Measurements from ENCODE around the gene DOC2A. TPM values are rescaled to one million over a fixed set of nuclear protein-coding genes. Genes with fewer than 3 reads are reported as not detected.

The DOC2A gene
- total RNA-seq, 1 experiment from 2014 or later, result not detected

DNA sequence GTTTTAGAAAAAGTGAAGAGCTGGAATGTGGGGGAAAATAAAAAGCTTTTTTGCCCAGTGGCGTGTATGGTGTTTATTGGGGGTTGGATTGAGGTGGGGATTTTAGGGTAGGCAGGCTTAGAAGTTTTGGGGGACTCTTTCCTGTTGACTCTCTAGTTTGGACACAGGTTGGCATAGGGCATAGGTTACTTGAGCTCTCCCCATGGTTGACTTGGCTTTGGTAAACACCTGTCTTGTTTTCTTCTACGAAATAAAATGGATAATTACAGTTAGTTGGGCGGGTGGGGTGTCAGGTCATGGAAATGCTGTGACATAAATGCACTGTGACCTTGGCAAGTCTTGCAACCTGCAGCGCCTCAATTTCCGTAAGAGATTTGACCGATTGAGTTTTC is 37.8 kb downstream of the DOC2A start:
- Histone ChIP-seq H3K27ac (ENCODE audit: low read length) (no peak overlapping the region), H3K9me2 (replicated peaks; ENCODE audit: insufficient read depth, low read length) (no peaks in the 10 kb centered on the region), H3K4me3 (ENCODE audit: low read length) (no peak overlapping the region), H3K36me3 (ENCODE audit: insufficient read depth, low read length) (peaks cover 13% of the 10 kb centered on the region), H3K9me3 (ENCODE audit: low read length) (no peaks in the 10 kb centered on the region), H3K4me1 (ENCODE audit: low read length) (peaks cover 25% of the 10 kb centered on the region), H3K79me2 (ENCODE audit: low read length) (peaks cover 42% of the 10 kb centered on the region), H3K4me2 (ENCODE audit: low read depth, low read length, poor library complexity, severe bottlenecking) (no peak overlapping the region), H4K20me1 (ENCODE audit: insufficient read depth, low read depth, low read length) (peaks cover 22% of the 10 kb centered on the region; the same call in 1 of the 2 replicates), H3K27me3 (ENCODE audit: low read length) (no peaks in the 10 kb centered on the region), H3K9ac (ENCODE audit: low read length) (no peak overlapping the region), H2AFZ (ENCODE audit: low read length) (no peak overlapping the region)
- DNase-seq, result no peak

DNA sequence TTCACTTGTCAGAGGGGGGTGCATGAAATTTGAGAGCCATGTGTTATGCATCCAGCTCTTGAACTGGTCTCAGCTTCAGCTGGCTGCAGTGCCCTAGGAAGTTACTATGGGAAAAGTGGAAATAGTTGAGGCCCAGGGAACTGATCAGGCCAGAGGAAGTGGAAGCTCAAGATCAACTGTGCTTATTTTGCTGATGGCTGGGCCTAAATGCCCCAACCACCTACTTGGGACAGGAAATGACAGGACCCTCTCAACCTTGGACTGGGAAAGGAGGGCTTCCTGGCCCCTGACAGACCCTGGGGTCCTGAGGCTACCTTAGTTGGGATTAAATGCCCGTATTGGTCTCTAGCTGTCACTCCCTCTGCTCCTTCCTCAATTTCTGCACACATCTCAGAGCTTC is 38.3 kb downstream of the DOC2A start:
- Histone ChIP-seq H3K4me3 (ENCODE audit: low read length) (no peak overlapping the region), H3K9ac (ENCODE audit: low read length) (no peak overlapping the region), H3K4me1 (ENCODE audit: low read length) (peaks cover 25% of the 10 kb centered on the region), H3K27ac (ENCODE audit: low read length) (no peak overlapping the region), H3K4me2 (ENCODE audit: low read depth, low read length, poor library complexity, severe bottlenecking) (no peak overlapping the region), H3K9me3 (ENCODE audit: low read length) (no peaks in the 10 kb centered on the region), H3K36me3 (ENCODE audit: insufficient read depth, low read length) (peaks cover 13% of the 10 kb centered on the region; the same call in 1 of the 2 replicates), H2AFZ (ENCODE audit: low read length) (no peak overlapping the region), H3K9me2 (replicated peaks; ENCODE audit: insufficient read depth, low read length) (no peaks in the 10 kb centered on the region), H3K79me2 (ENCODE audit: low read length) (peaks cover 38% of the 10 kb centered on the region), H3K27me3 (ENCODE audit: low read length) (no peaks in the 10 kb centered on the region), H4K20me1 (ENCODE audit: insufficient read depth, low read depth, low read length) (peaks cover 22% of the 10 kb centered on the region; the same call in 1 of the 2 replicates)
- DNase-seq, result no peak

DNA sequence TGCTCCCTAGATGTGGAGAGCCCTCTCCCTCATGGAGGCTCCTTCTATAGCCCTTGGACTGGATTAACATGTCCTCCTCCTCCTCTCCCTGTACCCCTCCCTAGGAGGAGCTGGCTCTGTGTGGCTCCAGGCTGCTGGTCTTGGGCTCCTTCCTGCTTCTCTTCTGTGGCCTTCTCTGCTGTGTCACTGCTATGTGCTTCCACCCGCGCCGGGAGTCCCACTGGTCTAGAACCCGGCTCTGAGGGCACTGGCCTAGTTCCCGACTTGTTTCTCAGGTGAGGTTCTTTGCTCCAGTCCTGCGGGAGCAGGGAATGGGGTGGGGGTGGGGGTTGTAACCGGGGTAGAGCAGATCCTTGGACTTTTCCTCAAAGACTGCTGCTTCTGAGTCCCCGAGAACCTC is 39.5 kb downstream of the DOC2A start:
- Histone ChIP-seq H3K9me3 (ENCODE audit: low read length) (no peaks in the 10 kb centered on the region), H3K9ac (ENCODE audit: low read length) (no peak overlapping the region), H3K27ac (ENCODE audit: low read length) (no peak overlapping the region), H4K20me1 (ENCODE audit: insufficient read depth, low read depth, low read length) (peaks cover 16% of the 10 kb centered on the region; the same call in 1 of the 2 replicates), H3K36me3 (ENCODE audit: insufficient read depth, low read length) (peaks cover 16% of the 10 kb centered on the region; the same call in 1 of the 2 replicates), H3K27me3 (ENCODE audit: low read length) (no peaks in the 10 kb centered on the region), H3K4me2 (ENCODE audit: low read depth, low read length, poor library complexity, severe bottlenecking) (no peak overlapping the region), H3K79me2 (ENCODE audit: low read length) (peaks cover 26% of the 10 kb centered on the region), H3K4me1 (ENCODE audit: low read length) (peaks cover 16% of the 10 kb centered on the region), H3K9me2 (replicated peaks; ENCODE audit: insufficient read depth, low read length) (no peaks in the 10 kb centered on the region), H3K4me3 (ENCODE audit: low read length) (no peak overlapping the region), H2AFZ (ENCODE audit: low read length) (no peak overlapping the region)
- no peak for DNase-seq

DNA sequence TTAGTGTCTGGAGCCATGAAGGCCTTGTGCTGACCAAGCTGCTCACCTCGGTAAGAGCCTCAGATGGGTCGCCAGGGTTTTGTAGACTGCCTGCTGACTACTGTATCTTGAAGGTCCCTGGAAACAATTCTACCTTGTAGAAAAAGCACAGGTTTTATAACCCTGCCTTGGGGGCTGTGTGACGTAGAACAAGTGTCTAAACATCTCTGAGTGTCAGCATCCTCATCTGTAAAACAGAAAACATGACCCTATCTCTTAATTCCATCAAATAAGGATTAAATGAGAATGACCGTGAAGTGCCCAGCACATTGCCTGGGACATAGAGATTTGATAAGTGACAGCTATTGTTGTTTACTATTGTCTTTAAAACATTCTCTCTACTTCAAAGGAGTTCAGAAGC is 42.6 kb downstream of the DOC2A start:
- H2AFZ ChIP-seq (ENCODE audit: low read length), result no peak overlapping the region
- H3K9me2 ChIP-seq (replicated peaks; ENCODE audit: insufficient read depth, low read length), result no peaks in the 10 kb centered on the region

DNA sequence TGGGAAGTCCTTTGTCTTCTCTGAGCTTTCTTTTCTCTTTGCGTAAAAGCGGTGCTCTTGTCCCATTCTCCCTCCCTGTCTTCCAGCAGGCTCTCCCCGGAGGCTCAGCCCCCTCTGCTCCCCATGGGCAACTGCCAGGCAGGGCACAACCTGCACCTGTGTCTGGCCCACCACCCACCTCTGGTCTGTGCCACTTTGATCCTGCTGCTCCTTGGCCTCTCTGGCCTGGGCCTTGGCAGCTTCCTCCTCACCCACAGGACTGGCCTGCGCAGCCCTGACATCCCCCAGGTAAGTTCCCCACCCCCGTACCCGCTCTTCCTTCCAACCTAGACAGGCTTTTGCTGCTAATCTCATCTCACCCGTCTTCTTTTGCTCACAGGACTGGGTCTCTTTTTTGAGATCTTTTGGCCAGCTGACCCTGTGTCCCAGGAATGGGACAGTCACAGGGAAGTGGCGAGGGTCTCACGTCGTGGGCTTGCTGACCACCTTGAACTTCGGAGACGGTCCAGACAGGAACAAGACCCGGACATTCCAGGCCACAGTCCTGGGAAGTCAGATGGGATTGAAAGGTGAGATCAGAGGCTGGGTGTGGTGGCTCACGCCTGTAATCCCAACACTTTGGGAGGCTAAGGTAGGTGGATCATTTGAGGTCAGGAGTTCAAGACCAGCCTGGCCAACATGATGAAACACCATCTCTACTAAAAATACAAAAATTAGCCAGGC is 47.6 kb downstream of the DOC2A start:
- Histone ChIP-seq H3K36me3 (ENCODE audit: insufficient read depth, low read length) (peaks cover 6% of the 10 kb centered on the region; the same call in 1 of the 2 replicates), H3K27ac (ENCODE audit: low read length) (no peak overlapping the region), H2AFZ (ENCODE audit: low read length) (peak overlapping the region; percentile 37; the same call in 1 of the 2 replicates), H3K79me2 (ENCODE audit: low read length) (peaks cover 12% of the 10 kb centered on the region), H3K4me2 (ENCODE audit: low read depth, low read length, poor library complexity, severe bottlenecking) (peak overlapping the region; percentile 99), H3K4me3 (ENCODE audit: low read length) (peak overlapping the region; percentile 97), H3K9ac (ENCODE audit: low read length) (peak overlapping the region; percentile 89), H3K27me3 (ENCODE audit: low read length) (no peaks in the 10 kb centered on the region), H3K4me1 (ENCODE audit: low read length) (peaks cover 17% of the 10 kb centered on the region), H3K9me2 (replicated peaks; ENCODE audit: insufficient read depth, low read length) (no peaks in the 10 kb centered on the region), H3K9me3 (ENCODE audit: low read length) (no peaks in the 10 kb centered on the region), H4K20me1 (ENCODE audit: insufficient read depth, low read depth, low read length) (no peaks in the 10 kb centered on the region)
- no peak for DNase-seq

More for the DNA sequence above, 42.6 kb downstream of the DOC2A start:
- Histone ChIP-seq H3K4me1 (ENCODE audit: low read length) (peaks cover under 1% of the 10 kb centered on the region), H3K36me3 (ENCODE audit: insufficient read depth, low read length) (peaks cover 16% of the 10 kb centered on the region; the same call in 1 of the 2 replicates), H4K20me1 (ENCODE audit: insufficient read depth, low read depth, low read length) (no peaks in the 10 kb centered on the region), H3K27ac (ENCODE audit: low read length) (no peak overlapping the region), H3K9ac (ENCODE audit: low read length) (no peak overlapping the region), H3K27me3 (ENCODE audit: low read length) (no peaks in the 10 kb centered on the region), H3K4me3 (ENCODE audit: low read length) (no peak overlapping the region), H3K9me3 (ENCODE audit: low read length) (no peaks in the 10 kb centered on the region), H3K4me2 (ENCODE audit: low read depth, low read length, poor library complexity, severe bottlenecking) (no peak overlapping the region), H3K79me2 (ENCODE audit: low read length) (peaks cover 2% of the 10 kb centered on the region; the same call in 1 of the 2 replicates)
- no peak for DNase-seq

DNA sequence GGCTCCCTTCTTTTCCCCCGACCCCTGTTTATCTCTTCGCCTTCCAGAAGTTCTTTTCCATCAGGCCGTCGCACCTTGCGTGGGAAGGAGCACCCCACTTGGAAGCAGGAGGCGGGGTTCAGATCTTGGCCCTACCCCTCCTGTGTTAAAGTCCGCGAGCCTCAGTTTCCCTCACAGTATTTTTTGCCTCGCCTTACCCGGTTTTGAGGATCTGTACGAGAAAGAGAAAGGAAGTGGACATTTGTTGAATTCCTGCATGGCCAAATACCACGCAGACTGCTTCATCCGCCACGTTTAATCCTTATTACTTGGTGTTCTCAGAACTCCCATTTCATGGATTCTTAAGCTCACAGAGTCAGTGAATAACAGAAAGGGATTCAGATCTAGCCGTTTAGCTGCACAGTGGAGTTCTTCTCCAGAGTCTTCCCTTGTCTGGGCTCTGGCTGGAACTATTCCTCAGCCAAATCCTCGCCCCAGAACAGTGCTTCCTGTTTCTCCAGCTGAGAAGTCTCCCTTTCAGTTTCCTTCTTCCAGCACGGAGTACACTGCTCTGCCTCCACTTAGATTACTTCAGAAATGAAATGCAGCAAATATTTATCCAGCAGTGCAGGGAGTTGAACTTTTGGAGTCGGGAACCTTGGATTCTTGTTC is 48.4 kb downstream of the DOC2A start:
- Histone ChIP-seq H2AFZ (ENCODE audit: low read length) (peak overlapping the region; percentile 37), H3K4me3 (ENCODE audit: low read length) (peak overlapping the region; percentile 97), H3K27me3 (ENCODE audit: low read length) (no peaks in the 10 kb centered on the region), H3K79me2 (ENCODE audit: low read length) (peaks cover 12% of the 10 kb centered on the region), H3K9me2 (replicated peaks; ENCODE audit: insufficient read depth, low read length) (no peaks in the 10 kb centered on the region), H3K9me3 (ENCODE audit: low read length) (no peaks in the 10 kb centered on the region), H3K36me3 (ENCODE audit: insufficient read depth, low read length) (0 out of 2 replicates have a peak, but pooled peaks cover 3% of the 10 kb centered on the region), H3K4me1 (ENCODE audit: low read length) (peaks cover 17% of the 10 kb centered on the region), H3K27ac (ENCODE audit: low read length) (peak overlapping the region; percentile 45), H3K9ac (ENCODE audit: low read length) (peak overlapping the region; percentile 89), H4K20me1 (ENCODE audit: insufficient read depth, low read depth, low read length) (no peaks in the 10 kb centered on the region), H3K4me2 (ENCODE audit: low read depth, low read length, poor library complexity, severe bottlenecking) (peak overlapping the region; percentile 99)
- peak; percentile 49 for DNase-seq

DNA sequence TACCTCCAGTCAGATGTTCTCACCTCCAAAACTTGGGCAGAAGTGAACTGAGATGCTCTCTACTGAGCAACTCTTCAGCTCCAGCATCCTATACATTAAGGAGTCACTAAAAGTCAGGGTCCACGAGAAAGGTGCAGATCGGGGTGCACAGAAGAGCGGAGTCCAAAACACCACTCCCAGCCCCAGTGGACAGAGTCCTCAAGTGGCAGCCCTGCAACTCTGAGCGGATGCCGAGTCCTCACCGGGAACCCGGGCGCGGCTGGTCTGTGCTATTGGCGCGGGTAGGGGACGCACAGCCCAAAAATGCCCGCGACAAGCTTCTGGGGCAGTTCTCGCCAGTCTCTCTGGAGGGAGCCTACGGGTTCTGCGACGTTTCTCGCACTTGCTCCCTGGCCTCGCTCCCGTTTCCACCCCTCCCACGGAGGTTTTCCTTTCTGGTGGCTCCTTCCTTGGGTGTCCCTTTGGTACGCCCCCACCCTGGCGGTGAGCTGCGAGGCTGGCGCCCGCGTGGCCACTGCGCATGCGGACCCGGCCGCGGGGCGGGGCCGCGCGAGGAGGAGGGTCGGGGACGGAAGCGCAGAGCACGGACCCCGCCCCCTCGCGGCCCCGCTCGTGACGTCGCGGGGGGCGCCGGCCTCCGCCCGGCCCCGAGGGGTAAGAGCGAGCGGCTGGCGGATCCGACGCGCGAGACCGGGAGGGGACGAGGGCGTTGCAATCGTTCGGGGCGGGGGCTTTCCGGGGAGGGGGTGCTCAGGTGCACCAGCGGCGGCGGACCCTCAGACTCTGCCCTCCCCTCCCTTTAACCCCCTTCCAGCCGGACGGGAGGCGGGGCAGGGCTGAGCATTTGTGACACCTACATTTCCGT is 49.1 kb downstream of the DOC2A start, which contains the start of gene TMEM219:
TMEM219 (plus strand) TSS at position 601 of the 865 bp plus-strand sequence. CDS start 1,065 bp downstream, outside the sequence.
- Histone ChIP-seq H3K79me2 (ENCODE audit: low read length) (peaks cover 12% of the 10 kb centered on the region), H3K4me2 (ENCODE audit: low read depth, low read length, poor library complexity, severe bottlenecking) (peak within 1 kb of the TSS; percentile 99), H3K4me3 (ENCODE audit: low read length) (peak within 1 kb of the TSS; percentile 97), H3K9ac (ENCODE audit: low read length) (peak within 1 kb of the TSS; percentile 89), H2AFZ (ENCODE audit: low read length) (peak within 1 kb of the TSS; percentile 46), H3K9me3 (ENCODE audit: low read length) (no peaks in the 10 kb centered on the region), H3K27me3 (ENCODE audit: low read length) (no peaks in the 10 kb centered on the region), H3K36me3 (ENCODE audit: insufficient read depth, low read length) (no peaks in the 10 kb centered on the region), H4K20me1 (ENCODE audit: insufficient read depth, low read depth, low read length) (no peaks in the 10 kb centered on the region), H3K4me1 (ENCODE audit: low read length) (peaks cover 17% of the 10 kb centered on the region), H3K27ac (ENCODE audit: low read length) (peak within 1 kb of the TSS; percentile 45), H3K9me2 (replicated peaks; ENCODE audit: insufficient read depth, low read length) (no peaks in the 10 kb centered on the region)
- DNase-seq, result peak; percentile 97

Measured in Karpas-422 (cell line).